Measurements from ENCODE around the gene MUC16. TPM values are rescaled to one million over a fixed set of nuclear protein-coding genes. Genes with fewer than 3 reads are reported as not detected.

MUC16 gene
- polyA plus RNA-seq, 1 donor from 2014 or later, result not detected

GRCh38 chr19:9039728-9040127 lies 29.5 kb upstream of the MUC16 start:
- TF ChIP-seq RAD21 (conservative IDR thresholded peaks at IDR 0.05), result no peak
- TF ChIP-seq TAF1 (IDR thresholded peaks at IDR 0.05; ENCODE audit: low read depth), result no peak
- no peak for TF ChIP-seq REST (IDR thresholded peaks at IDR 0.05; ENCODE audit: borderline replicate concordance)
- no peak for TF ChIP-seq SMC3 (conservative IDR thresholded peaks at IDR 0.05; ENCODE audit: poor library complexity)
- no peak for TF ChIP-seq CTCF (IDR thresholded peaks at IDR 0.05; ENCODE audit: poor library complexity, severe bottlenecking)
- TF ChIP-seq EZH2 (IDR thresholded peaks at IDR 0.05; ENCODE audit: borderline replicate concordance, insufficient read depth, low read length, poor library complexity, severe bottlenecking), result no peak
- TF ChIP-seq POLR2AphosphoS5 (IDR thresholded peaks at IDR 0.05), result no peak
- TF ChIP-seq EP300 (conservative IDR thresholded peaks at IDR 0.05; ENCODE audit: poor library complexity, severe bottlenecking), result no peak
- no peak for TF ChIP-seq MXI1 (conservative IDR thresholded peaks at IDR 0.05; ENCODE audit: poor library complexity, severe bottlenecking)
- no peak overlapping the region for H3K27ac ChIP-seq (ENCODE audit: low read length)

GRCh38 chr19:9037400-9038062 lies 27.3 kb upstream of the MUC16 start:
- TF ChIP-seq EZH2 (IDR thresholded peaks at IDR 0.05; ENCODE audit: borderline replicate concordance, insufficient read depth, low read length, poor library complexity, severe bottlenecking) (no peak), CTCF (IDR thresholded peaks at IDR 0.05; ENCODE audit: poor library complexity, severe bottlenecking) (no peak), POLR2AphosphoS5 (IDR thresholded peaks at IDR 0.05) (no peak), TAF1 (IDR thresholded peaks at IDR 0.05; ENCODE audit: low read depth) (no peak), EP300 (conservative IDR thresholded peaks at IDR 0.05; ENCODE audit: poor library complexity, severe bottlenecking) (no peak), RAD21 (conservative IDR thresholded peaks at IDR 0.05) (no peak), MXI1 (conservative IDR thresholded peaks at IDR 0.05; ENCODE audit: poor library complexity, severe bottlenecking) (no peak), REST (IDR thresholded peaks at IDR 0.05; ENCODE audit: borderline replicate concordance) (no peak), SMC3 (conservative IDR thresholded peaks at IDR 0.05; ENCODE audit: poor library complexity) (no peak)
- Histone ChIP-seq H3K9me3 (ENCODE audit: low read length) (no peaks in the 10 kb centered on the region), H3K4me2 (ENCODE audit: low read length) (no peak overlapping the region), H3K9me2 (ENCODE audit: insufficient read depth, low read length) (no peaks in the 10 kb centered on the region), H3K79me2 (replicated peaks; ENCODE audit: insufficient read depth, low read length) (no peaks in the 10 kb centered on the region), H3K9ac (ENCODE audit: low read length) (no peak overlapping the region), H3F3A (ENCODE audit: insufficient read depth, low read length, poor library complexity, severe bottlenecking) (no peaks in the 10 kb centered on the region), H3K27me3 (ENCODE audit: insufficient read depth, low read depth, low read length) (no peaks in the 10 kb centered on the region), H4K20me1 (ENCODE audit: insufficient read depth) (no peaks in the 10 kb centered on the region), H3K4me3 (ENCODE audit: low read length) (no peak overlapping the region), H2AFZ (ENCODE audit: low read depth, low read length) (no peak overlapping the region), H3K36me3 (ENCODE audit: insufficient read depth, low read length) (no peaks in the 10 kb centered on the region), H3K27ac (ENCODE audit: low read length) (no peak overlapping the region)

More at GRCh38 chr19:9039728-9040127, 29.5 kb upstream of the MUC16 start:
- Histone ChIP-seq H3K9me2 (ENCODE audit: insufficient read depth, low read length) (no peaks in the 10 kb centered on the region), H3K4me2 (ENCODE audit: low read length) (no peak overlapping the region), H3F3A (ENCODE audit: insufficient read depth, low read length, poor library complexity, severe bottlenecking) (no peaks in the 10 kb centered on the region), H3K9ac (ENCODE audit: low read length) (no peak overlapping the region), H3K36me3 (ENCODE audit: insufficient read depth, low read length) (no peaks in the 10 kb centered on the region), H4K20me1 (ENCODE audit: insufficient read depth) (no peaks in the 10 kb centered on the region), H3K79me2 (replicated peaks; ENCODE audit: insufficient read depth, low read length) (no peaks in the 10 kb centered on the region), H3K27me3 (ENCODE audit: insufficient read depth, low read depth, low read length) (no peaks in the 10 kb centered on the region), H3K9me3 (ENCODE audit: low read length) (no peaks in the 10 kb centered on the region), H2AFZ (ENCODE audit: low read depth, low read length) (no peak overlapping the region), H3K4me3 (ENCODE audit: low read length) (no peak overlapping the region)

Data from neural cell (in vitro differentiated cells).